ENCODE measurements around the gene FGF2.
"Not testable (repeated sequence)": the region's sequence is repeated elsewhere in the genome, so short reads cannot be mapped to it uniquely, and the experiment has no call there.

The FGF2 gene

DNA sequence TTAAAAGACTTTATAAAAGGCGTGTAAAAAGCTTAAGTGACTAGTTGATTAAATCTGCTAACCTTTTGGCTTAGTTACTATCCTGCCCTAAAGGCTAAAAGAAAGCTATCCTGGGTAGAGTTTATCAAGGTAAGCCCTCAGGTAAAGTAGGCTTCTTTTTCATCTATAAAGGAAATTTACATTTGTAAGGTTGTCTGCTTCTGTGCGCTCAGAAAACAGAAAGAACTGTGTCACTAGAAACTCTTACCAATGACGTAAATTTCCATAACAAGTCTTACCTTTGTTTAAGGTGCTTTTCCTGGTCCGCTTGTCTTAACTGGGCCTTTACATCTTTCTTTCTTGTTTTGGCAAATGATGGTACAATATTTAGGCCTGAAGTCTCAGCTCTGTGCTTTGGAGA lies 37.7 kb upstream of the FGF2 start:
- Histone ChIP-seq H3K27me3 (ENCODE audit: control insufficient read depth, insufficient read depth, low read length) (no peaks in the 10 kb centered on the region), H3K4me1 (ENCODE audit: control insufficient read depth, insufficient read depth, low read length) (peaks cover 38% of the 10 kb centered on the region)

GRCh38 chr4:122793811-122794210 lies 32.8 kb upstream of the FGF2 start:
- Histone ChIP-seq H3K36me3 (ENCODE audit: control insufficient read depth, insufficient read depth, low read length) (no peaks in the 10 kb centered on the region), H3K9me3 (ENCODE audit: control insufficient read depth, insufficient read depth, low read depth, low read length) (0 out of 2 replicates have a peak, but pooled peaks cover 2% of the 10 kb centered on the region), H3K27ac (ENCODE audit: low read depth, low read length) (no peak overlapping the region), H3K9ac (ENCODE audit: low read length) (no peak overlapping the region), H3K4me3 (ENCODE audit: low read depth, low read length) (no peak overlapping the region), H3K4me1 (ENCODE audit: control insufficient read depth, insufficient read depth, low read length) (peaks cover 42% of the 10 kb centered on the region), H3K27me3 (ENCODE audit: control insufficient read depth, insufficient read depth, low read length) (no peaks in the 10 kb centered on the region)

More for the DNA sequence above, 37.7 kb upstream of the FGF2 start:
- H3K36me3 ChIP-seq (ENCODE audit: control insufficient read depth, insufficient read depth, low read length): no peaks in the 10 kb centered on the region
- H3K9me3 ChIP-seq (ENCODE audit: control insufficient read depth, insufficient read depth, low read depth, low read length): peaks cover 2% of the 10 kb centered on the region; the same call in 1 of the 2 replicates
- H3K9ac ChIP-seq (ENCODE audit: low read length): peak overlapping the region; percentile 48
- no peak overlapping the region for H3K4me3 ChIP-seq (ENCODE audit: low read depth, low read length)
- H3K27ac ChIP-seq (ENCODE audit: low read depth, low read length): peak overlapping the region; percentile 74; the same call in 1 of the 2 replicates

- no peaks in the 10 kb centered on the region for H3K9me3 ChIP-seq (ENCODE audit: control insufficient read depth, insufficient read depth, low read depth, low read length)
- peak overlapping the region; percentile 67 for H3K9ac ChIP-seq (ENCODE audit: low read length)
- no peaks in the 10 kb centered on the region for H3K27me3 ChIP-seq (ENCODE audit: control insufficient read depth, insufficient read depth, low read length)
- peaks cover 30% of the 10 kb centered on the region for H3K4me1 ChIP-seq (ENCODE audit: control insufficient read depth, insufficient read depth, low read length)
- peak overlapping the region; percentile 82 for H3K27ac ChIP-seq (ENCODE audit: low read depth, low read length)
- H3K4me3 ChIP-seq (ENCODE audit: low read depth, low read length): no peak overlapping the region
- no peaks in the 10 kb centered on the region for H3K36me3 ChIP-seq (ENCODE audit: control insufficient read depth, insufficient read depth, low read length)
These were observed 29.7 kb upstream of the FGF2 start for GRCh38 chr4:122796801-122797404.

- H3K27ac ChIP-seq (ENCODE audit: low read depth, low read length): peak overlapping the region; percentile 82
- H3K27me3 ChIP-seq (ENCODE audit: control insufficient read depth, insufficient read depth, low read length): no peaks in the 10 kb centered on the region
- no peak overlapping the region for H3K4me3 ChIP-seq (ENCODE audit: low read depth, low read length)
- H3K9ac ChIP-seq (ENCODE audit: low read length): peak overlapping the region; percentile 67
- H3K36me3 ChIP-seq (ENCODE audit: control insufficient read depth, insufficient read depth, low read length): no peaks in the 10 kb centered on the region
- peaks cover 30% of the 10 kb centered on the region for H3K4me1 ChIP-seq (ENCODE audit: control insufficient read depth, insufficient read depth, low read length)
- H3K9me3 ChIP-seq (ENCODE audit: control insufficient read depth, insufficient read depth, low read depth, low read length): no peaks in the 10 kb centered on the region
These were observed 29.1 kb upstream of the FGF2 start for GRCh38 chr4:122797405-122798094.

GRCh38 chr4:122798101-122798500 lies 28.5 kb upstream of the FGF2 start:
- Histone ChIP-seq H3K36me3 (ENCODE audit: control insufficient read depth, insufficient read depth, low read length) (no peaks in the 10 kb centered on the region), H3K9me3 (ENCODE audit: control insufficient read depth, insufficient read depth, low read depth, low read length) (no peaks in the 10 kb centered on the region), H3K9ac (ENCODE audit: low read length) (peak overlapping the region; percentile 56), H3K4me1 (ENCODE audit: control insufficient read depth, insufficient read depth, low read length) (peaks cover 30% of the 10 kb centered on the region), H3K4me3 (ENCODE audit: low read depth, low read length) (no peak overlapping the region), H3K27me3 (ENCODE audit: control insufficient read depth, insufficient read depth, low read length) (no peaks in the 10 kb centered on the region), H3K27ac (ENCODE audit: low read depth, low read length) (peak overlapping the region; percentile 82)

- Histone ChIP-seq H3K9me3 (ENCODE audit: control insufficient read depth, insufficient read depth, low read depth, low read length) (no peaks in the 10 kb centered on the region), H3K9ac (ENCODE audit: low read length) (no peak overlapping the region), H3K4me1 (ENCODE audit: control insufficient read depth, insufficient read depth, low read length) (peaks cover 30% of the 10 kb centered on the region), H3K36me3 (ENCODE audit: control insufficient read depth, insufficient read depth, low read length) (no peaks in the 10 kb centered on the region), H3K27ac (ENCODE audit: low read depth, low read length) (peak overlapping the region; percentile 82), H3K4me3 (ENCODE audit: low read depth, low read length) (no peak overlapping the region), H3K27me3 (ENCODE audit: control insufficient read depth, insufficient read depth, low read length) (no peaks in the 10 kb centered on the region)
These were observed 27.7 kb upstream of the FGF2 start for GRCh38 chr4:122798917-122799316.

DNA sequence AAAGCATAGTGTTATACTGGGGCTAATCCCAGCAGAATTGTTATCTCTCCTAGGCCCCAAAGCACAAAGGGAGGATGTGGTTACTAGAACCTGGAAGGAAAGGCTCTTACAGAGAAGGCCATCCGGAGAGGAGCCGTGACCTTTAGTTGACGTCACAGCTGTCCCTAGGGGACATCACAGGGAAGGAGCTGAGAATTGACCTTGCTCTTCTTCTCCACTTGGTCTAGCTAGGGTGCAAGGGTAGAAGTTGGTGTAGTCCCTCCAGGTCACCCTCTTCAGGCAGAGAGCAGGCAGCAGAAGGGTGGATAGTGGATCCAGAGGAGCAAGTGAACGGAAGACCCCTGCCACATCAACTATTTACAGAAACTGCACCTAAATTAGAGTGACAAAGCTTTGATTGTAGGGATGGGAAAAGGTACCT lies 22.8 kb upstream of the FGF2 start:
- H3K4me1 ChIP-seq (ENCODE audit: control insufficient read depth, insufficient read depth, low read length): no peaks in the 10 kb centered on the region
- H3K4me3 ChIP-seq (ENCODE audit: low read depth, low read length): no peak overlapping the region
- H3K9ac ChIP-seq (ENCODE audit: low read length): no peak overlapping the region
- no peaks in the 10 kb centered on the region for H3K9me3 ChIP-seq (ENCODE audit: control insufficient read depth, insufficient read depth, low read depth, low read length)
- H3K27ac ChIP-seq (ENCODE audit: low read depth, low read length): no peak overlapping the region
- H3K27me3 ChIP-seq (ENCODE audit: control insufficient read depth, insufficient read depth, low read length): no peaks in the 10 kb centered on the region
- H3K36me3 ChIP-seq (ENCODE audit: control insufficient read depth, insufficient read depth, low read length): no peaks in the 10 kb centered on the region

DNA sequence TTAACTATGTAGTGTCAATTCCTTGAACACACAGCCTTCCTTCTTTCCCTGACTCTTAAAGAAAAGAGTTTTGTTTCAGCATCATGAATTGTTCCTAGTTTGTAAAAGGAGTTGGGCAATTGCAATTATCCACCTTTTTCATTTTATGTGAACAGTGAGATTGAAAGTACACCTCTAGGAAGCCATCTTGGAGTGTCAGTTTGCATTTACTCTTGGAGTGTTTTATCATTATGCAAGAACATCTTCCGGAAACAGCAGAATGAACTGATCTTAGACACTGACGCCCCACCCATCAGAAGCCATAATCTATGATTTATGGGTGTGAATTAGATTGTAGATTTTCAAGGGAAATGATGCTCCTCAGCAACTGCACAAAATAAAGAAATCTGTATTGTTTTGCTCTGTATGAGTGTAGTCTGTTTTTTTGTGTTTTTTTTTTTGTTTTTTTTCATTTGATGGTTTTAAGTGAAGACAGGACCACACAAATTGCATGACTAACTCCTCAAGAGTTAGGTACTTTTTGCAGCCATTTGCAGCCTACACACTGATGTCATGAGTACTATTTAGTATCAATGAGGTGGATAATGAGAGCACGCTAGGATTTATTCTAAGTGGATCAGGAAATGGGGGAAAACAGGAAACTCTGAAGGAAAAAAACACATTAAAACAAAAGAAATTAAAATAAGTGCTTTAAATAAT lies 19.5 kb upstream of the FGF2 start:
- no peak overlapping the region for H3K27ac ChIP-seq (ENCODE audit: low read depth, low read length)

GRCh38 chr4:122810669-122811068 lies 16.0 kb upstream of the FGF2 start:
- Histone ChIP-seq H3K9me3 (ENCODE audit: control insufficient read depth, insufficient read depth, low read depth, low read length) (peaks cover 9% of the 10 kb centered on the region), H3K4me1 (ENCODE audit: control insufficient read depth, insufficient read depth, low read length) (no peaks in the 10 kb centered on the region), H3K4me3 (ENCODE audit: low read depth, low read length) (no peak overlapping the region), H3K36me3 (ENCODE audit: control insufficient read depth, insufficient read depth, low read length) (0 out of 2 replicates have a peak, but pooled peaks cover 2% of the 10 kb centered on the region), H3K27ac (ENCODE audit: low read depth, low read length) (no peak overlapping the region), H3K27me3 (ENCODE audit: control insufficient read depth, insufficient read depth, low read length) (no peaks in the 10 kb centered on the region), H3K9ac (ENCODE audit: low read length) (no peak overlapping the region)

More for the DNA sequence above, 19.5 kb upstream of the FGF2 start:
- Histone ChIP-seq H3K9ac (ENCODE audit: low read length) (no peak overlapping the region), H3K36me3 (ENCODE audit: control insufficient read depth, insufficient read depth, low read length) (0 out of 2 replicates have a peak, but pooled peaks cover 2% of the 10 kb centered on the region), H3K9me3 (ENCODE audit: control insufficient read depth, insufficient read depth, low read depth, low read length) (peaks cover 9% of the 10 kb centered on the region), H3K4me1 (ENCODE audit: control insufficient read depth, insufficient read depth, low read length) (no peaks in the 10 kb centered on the region), H3K4me3 (ENCODE audit: low read depth, low read length) (no peak overlapping the region), H3K27me3 (ENCODE audit: control insufficient read depth, insufficient read depth, low read length) (no peaks in the 10 kb centered on the region)

- H3K4me1 ChIP-seq (ENCODE audit: control insufficient read depth, insufficient read depth, low read length); H3K27me3 ChIP-seq (ENCODE audit: control insufficient read depth, insufficient read depth, low read length); H3K36me3 ChIP-seq (ENCODE audit: control insufficient read depth, insufficient read depth, low read length); H3K9ac ChIP-seq (ENCODE audit: low read length); H3K27ac ChIP-seq (ENCODE audit: low read depth, low read length); H3K4me3 ChIP-seq (ENCODE audit: low read depth, low read length); H3K9me3 ChIP-seq (ENCODE audit: control insufficient read depth, insufficient read depth, low read depth, low read length): not testable (repeated sequence)
These were observed 14.8 kb upstream of the FGF2 start for GRCh38 chr4:122811781-122812180.

- not testable (repeated sequence) for H3K4me3 ChIP-seq (ENCODE audit: low read depth, low read length); H3K27ac ChIP-seq (ENCODE audit: low read depth, low read length); H3K9ac ChIP-seq (ENCODE audit: low read length); H3K36me3 ChIP-seq (ENCODE audit: control insufficient read depth, insufficient read depth, low read length); H3K9me3 ChIP-seq (ENCODE audit: control insufficient read depth, insufficient read depth, low read depth, low read length); H3K27me3 ChIP-seq (ENCODE audit: control insufficient read depth, insufficient read depth, low read length); H3K4me1 ChIP-seq (ENCODE audit: control insufficient read depth, insufficient read depth, low read length)
These were observed 13.8 kb upstream of the FGF2 start for GRCh38 chr4:122812823-122813222.
